Activated CD4-positive, alpha-beta memory T cell treated with anti-CD3 and anti-CD28 coated beads for 36 hours (primary cell): Measurements from ENCODE around the gene DGKI. TPM values are rescaled to one million over a fixed set of nuclear protein-coding genes. Genes with fewer than 3 reads are reported as not detected.

Source experiments
- CTCF ChIA-PET: fragments of 350-600 bp; sonication (Branson Sonifier 250); formaldehyde crosslinking; loops from one replicate; lab custom pipeline; 2021; ENCODE audit warnings: antibody characterized with exemption, inconsistent platforms; lab: Charles Lee
- POLR2A ChIA-PET: fragments of 350-600 bp; sonication (Branson Sonifier 250); formaldehyde crosslinking; loops from one replicate; lab custom pipeline; 2021; ENCODE audit warnings: antibody characterized with exemption; lab: Charles Lee
- DNase-seq: peaks from one replicate; pipeline ENCODE4 v3.0.0-alpha.2; 2020
- H3K27ac Mint-ChIP-seq: one replicate; pipeline ENCODE4 v1.8.0; 2021; ENCODE audit warnings: mixed read lengths
- H3K27me3 Mint-ChIP-seq: one replicate; pipeline ENCODE4 v1.8.0; 2021; ENCODE audit warnings: mixed read lengths
- H3K36me3 Mint-ChIP-seq: one replicate; pipeline ENCODE4 v1.8.0; 2021; ENCODE audit warnings: mixed read lengths
- H3K4me1 Mint-ChIP-seq: one replicate; pipeline ENCODE4 v1.8.0; 2021; ENCODE audit warnings: low read depth, mixed read lengths
- H3K4me3 Mint-ChIP-seq: one replicate; pipeline ENCODE4 v1.8.0; 2021; ENCODE audit warnings: mild to moderate bottlenecking, mixed read lengths
- H3K9me3 Mint-ChIP-seq: one replicate; pipeline ENCODE4 v1.8.0; 2021; ENCODE audit warnings: mixed read lengths
- intact Hi-C: fragments of 100-400 bp; cut with micrococcal nuclease; formaldehyde crosslinking; loops from one replicate; pipeline ENCODE4 v1.15.1; 2023
- total RNA-seq, 2 experiments: library from RNA; stranded (reverse); gene quantifications; one replicate each; pipeline ENCODE4 v1.2.3, GENCODE V29; 2021

DGKI gene
- total RNA-seq, 2 experiments from 2014 or later = 5.4 to 7.0 TPM

DNA sequence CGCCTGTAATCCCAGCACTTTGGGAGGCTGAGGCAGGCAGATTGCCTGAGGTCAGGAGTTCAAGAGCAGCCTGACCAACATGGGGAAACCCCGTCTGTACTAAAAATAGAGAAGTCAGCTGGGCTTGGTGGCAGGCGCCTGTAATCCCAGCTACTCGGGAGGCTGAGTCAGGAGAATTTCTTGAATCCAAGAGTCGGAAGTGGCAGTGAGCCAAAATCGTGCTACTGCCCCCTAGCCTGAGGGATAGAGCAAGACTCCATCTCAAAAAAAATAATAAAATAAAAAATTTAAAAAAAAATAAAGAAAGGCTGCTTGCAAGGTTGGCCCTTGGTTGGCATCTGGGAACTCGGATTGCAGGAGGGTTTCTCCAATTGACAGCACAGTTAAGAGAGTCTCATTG is 221.6 kb downstream of the DGKI start:
- Mint-ChIP-seq H3K4me3 (no peak overlapping the region), H3K4me1 (no peaks in the 10 kb centered on the region), H3K36me3 (no peaks in the 10 kb centered on the region), H3K9me3 (no peaks in the 10 kb centered on the region), H3K27ac (no peak overlapping the region), H3K27me3 (peaks cover 8% of the 10 kb centered on the region)
- ChIA-PET CTCF (interaction anchor here (1.2 to 2.2 kb wide), 3 partner anchors 19 to 31 kb away, joined by 3 to 33 read pairs (median 7); no protein-coding TSS in a partner anchor), POLR2A (no interaction called here)
- intact Hi-C loops = no loop called here
- no peak for DNase-seq

DNA sequence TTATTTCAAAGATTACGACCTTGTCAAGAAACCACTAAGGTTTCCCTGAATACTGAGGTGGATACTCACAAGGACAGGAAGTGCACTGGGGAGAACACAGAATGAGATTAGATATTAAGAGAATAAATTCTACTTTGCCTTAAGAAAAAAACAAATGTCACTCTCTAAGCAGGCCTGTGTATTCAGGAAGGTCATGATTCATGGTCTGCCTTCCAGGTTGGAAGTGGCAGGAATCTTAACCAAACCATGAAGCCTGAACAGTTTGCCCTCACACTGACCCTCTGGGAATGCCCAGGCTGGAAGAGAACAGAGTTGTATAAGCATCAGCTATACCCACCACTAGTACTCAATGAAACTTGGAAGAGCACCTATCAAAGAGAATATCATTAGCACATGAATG is 227.6 kb downstream of the DGKI start:
- no peaks in the 10 kb centered on the region for H3K36me3 Mint-ChIP-seq
- no peaks in the 10 kb centered on the region for H3K9me3 Mint-ChIP-seq
- intact Hi-C loops = no loop called here
- H3K27ac Mint-ChIP-seq = no peak overlapping the region
- no peaks in the 10 kb centered on the region for H3K4me1 Mint-ChIP-seq
- H3K4me3 Mint-ChIP-seq = no peak overlapping the region
- DNase-seq = no peak
- ChIA-PET CTCF (no interaction called here), POLR2A (no interaction called here)
- H3K27me3 Mint-ChIP-seq = peaks cover 1% of the 10 kb centered on the region

DNA sequence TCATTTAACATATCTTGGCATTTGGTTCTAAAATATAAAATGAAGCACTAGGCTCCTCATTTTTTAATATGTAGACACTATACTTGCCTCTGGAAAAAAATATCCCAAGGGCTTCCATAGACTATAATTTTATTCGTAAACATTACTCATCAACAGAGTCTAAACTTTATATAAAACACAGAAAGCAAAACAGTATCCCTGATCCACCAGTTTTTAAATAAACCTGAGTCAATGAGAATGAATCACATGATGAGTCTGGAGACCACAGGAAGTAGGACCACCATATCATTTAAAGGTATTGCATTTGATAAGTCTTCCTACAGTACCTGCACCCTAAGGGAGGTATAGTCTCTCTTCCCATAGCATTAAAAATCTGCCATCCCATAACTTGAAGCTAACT is 228.0 kb downstream of the DGKI start:
- Mint-ChIP-seq H3K4me1 (no peaks in the 10 kb centered on the region), H3K4me3 (no peak overlapping the region), H3K27ac (no peak overlapping the region), H3K27me3 (peaks cover 1% of the 10 kb centered on the region), H3K36me3 (no peaks in the 10 kb centered on the region), H3K9me3 (no peaks in the 10 kb centered on the region)
- DNase-seq = no peak
- ChIA-PET POLR2A (no interaction called here), CTCF (no interaction called here)
- intact Hi-C loops = no loop called here

DNA sequence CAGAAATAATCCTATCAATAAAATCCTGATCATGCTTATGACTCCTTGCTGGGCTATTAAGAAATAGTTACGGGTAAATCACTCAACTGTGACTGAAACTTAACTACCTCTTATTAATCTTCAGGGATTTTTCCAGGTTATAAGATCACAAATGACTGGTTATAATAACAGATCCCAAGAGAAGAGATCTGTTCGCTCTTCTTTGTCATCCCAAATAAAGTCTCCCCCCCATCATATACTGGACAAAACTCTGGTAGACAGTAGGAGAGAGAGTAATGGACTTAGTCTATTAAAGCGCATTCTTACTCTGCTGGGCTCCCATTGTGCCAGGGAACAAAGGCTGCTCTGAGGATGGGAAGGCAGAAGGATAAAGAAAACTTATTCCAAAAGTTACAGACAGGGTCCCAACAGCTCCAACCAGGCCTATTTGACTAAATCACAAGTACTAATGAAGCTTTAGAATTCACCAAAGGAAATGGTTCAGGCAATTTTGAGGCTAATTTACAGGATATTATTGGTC is 233.7 kb downstream of the DGKI start:
- no peaks in the 10 kb centered on the region for H3K9me3 Mint-ChIP-seq
- ChIA-PET CTCF (no interaction called here), POLR2A (no interaction called here)
- intact Hi-C loops = no loop called here
- H3K4me3 Mint-ChIP-seq = no peak overlapping the region
- H3K36me3 Mint-ChIP-seq = no peaks in the 10 kb centered on the region
- H3K4me1 Mint-ChIP-seq = no peaks in the 10 kb centered on the region
- H3K27ac Mint-ChIP-seq = no peak overlapping the region
- peaks cover 14% of the 10 kb centered on the region for H3K27me3 Mint-ChIP-seq
- no peak for DNase-seq

DNA sequence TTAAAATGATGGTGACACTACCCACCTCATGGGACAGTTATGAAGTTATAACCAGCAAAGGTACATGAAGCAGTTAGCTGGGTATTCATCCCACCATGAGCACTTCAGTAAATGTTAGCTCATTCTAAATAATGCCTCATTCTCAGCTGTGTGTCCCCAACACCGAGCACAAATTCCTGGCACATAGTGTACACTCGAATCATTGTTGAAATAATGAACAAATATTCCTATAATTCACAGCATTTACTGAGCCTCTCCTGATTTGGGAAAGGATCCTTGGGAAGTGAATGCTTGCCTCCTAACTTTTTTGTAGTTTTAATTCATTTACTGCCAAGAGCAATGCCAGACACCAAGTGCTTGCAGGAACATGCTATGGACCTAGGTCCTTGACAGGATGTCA is 235.2 kb downstream of the DGKI start:
- DNase-seq = no peak
- no peaks in the 10 kb centered on the region for H3K4me1 Mint-ChIP-seq
- POLR2A ChIA-PET = no interaction called here
- intact Hi-C loops = no loop called here
- CTCF ChIA-PET = no interaction called here
- H3K9me3 Mint-ChIP-seq = no peaks in the 10 kb centered on the region
- no peaks in the 10 kb centered on the region for H3K36me3 Mint-ChIP-seq
- no peak overlapping the region for H3K4me3 Mint-ChIP-seq
- peaks cover 18% of the 10 kb centered on the region for H3K27me3 Mint-ChIP-seq
- H3K27ac Mint-ChIP-seq = no peak overlapping the region

DNA sequence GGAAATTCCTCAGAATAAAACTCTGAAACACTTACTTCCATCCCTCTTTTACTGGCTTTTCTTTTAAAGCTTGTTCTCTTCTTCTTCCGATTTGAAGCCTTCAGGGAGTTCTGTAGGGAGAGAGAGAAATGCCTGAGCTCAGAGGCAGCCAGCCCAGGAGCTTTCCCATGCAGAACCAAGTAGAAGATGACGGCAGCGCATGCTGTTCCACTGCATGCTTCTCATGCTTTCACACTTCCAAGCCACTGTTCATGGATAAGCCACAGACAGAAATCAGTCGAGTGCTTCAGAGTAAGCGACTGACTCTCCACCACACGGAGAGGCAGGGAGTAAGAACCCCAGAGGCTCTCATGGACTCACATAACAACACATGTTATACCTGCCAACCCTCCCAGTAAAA is 237.3 kb downstream of the DGKI start:
- Mint-ChIP-seq H3K27ac (no peak overlapping the region), H3K36me3 (no peaks in the 10 kb centered on the region), H3K4me3 (no peak overlapping the region), H3K9me3 (no peaks in the 10 kb centered on the region), H3K27me3 (peaks cover 22% of the 10 kb centered on the region), H3K4me1 (no peaks in the 10 kb centered on the region)
- intact Hi-C loops = no loop called here
- CTCF ChIA-PET = no interaction called here
- DNase-seq = no peak
- POLR2A ChIA-PET = no interaction called here

DNA sequence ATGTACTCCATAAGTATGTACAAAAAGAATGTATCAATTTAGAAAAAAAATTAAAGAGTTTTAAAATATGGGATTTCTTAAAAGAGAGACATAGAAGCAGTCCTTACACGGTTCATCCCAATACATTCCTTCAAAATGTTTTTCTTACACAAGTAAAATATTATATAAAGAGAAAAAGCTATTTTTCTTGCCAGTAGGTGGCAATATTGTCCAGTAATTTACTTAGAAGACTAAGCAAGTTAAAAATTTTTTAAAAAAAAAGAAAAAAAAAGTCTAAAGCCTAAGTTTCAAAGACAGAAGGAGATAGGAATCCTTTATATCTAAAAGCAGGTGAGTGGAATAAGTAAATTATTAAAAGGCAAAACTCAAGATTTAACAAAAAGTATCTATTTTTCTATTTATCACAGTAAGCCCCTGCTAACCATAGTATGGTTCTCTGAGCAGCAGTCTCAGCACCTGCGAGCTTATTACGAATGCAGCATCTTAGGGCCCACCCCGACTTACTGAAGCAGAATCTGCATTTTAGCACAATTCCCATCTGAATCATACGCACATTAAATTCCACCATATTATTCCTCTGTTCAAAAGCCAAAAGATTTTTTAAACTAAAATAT is 240.6 kb downstream of the DGKI start:
- ChIA-PET CTCF (interaction anchor here (0.6 to 3.2 kb wide), 11 partner anchors 10 to 1652 kb away, joined by 3 to 33 read pairs (median 3); partner anchors contain the start of gene CREB3L2), POLR2A (no interaction called here)
- Mint-ChIP-seq H3K9me3 (no peaks in the 10 kb centered on the region), H3K4me3 (no peak overlapping the region), H3K4me1 (no peaks in the 10 kb centered on the region), H3K36me3 (no peaks in the 10 kb centered on the region), H3K27me3 (peaks cover 10% of the 10 kb centered on the region), H3K27ac (no peak overlapping the region)
- intact Hi-C loops = loop anchor here (1.0 to 2.0 kb wide), 3 partner anchors 21 to 402 kb away; no protein-coding TSS in a partner anchor
- DNase-seq = no peak

DNA sequence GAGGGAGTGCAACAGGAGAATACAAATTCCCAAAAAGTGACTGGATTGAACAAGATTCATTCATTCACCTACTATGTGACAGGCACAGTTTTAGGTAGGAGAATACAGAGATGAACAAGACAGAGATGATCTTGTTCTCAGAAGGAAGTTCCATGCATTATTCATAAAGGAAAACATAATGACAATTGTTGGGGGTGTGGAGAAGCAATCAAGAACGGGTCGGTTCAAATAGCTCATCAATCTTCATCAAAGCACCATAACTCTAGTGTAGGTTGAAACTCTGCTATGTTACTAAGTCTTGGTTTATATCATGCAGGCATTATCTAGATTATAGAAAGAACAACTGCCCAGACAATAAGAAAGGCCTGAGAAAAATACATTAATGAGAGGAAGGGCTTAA is 243.7 kb downstream of the DGKI start:
- H3K4me3 Mint-ChIP-seq = no peak overlapping the region
- no peaks in the 10 kb centered on the region for H3K36me3 Mint-ChIP-seq
- no peak for DNase-seq
- intact Hi-C loops = no loop called here
- no peaks in the 10 kb centered on the region for H3K9me3 Mint-ChIP-seq
- H3K27ac Mint-ChIP-seq = no peak overlapping the region
- H3K27me3 Mint-ChIP-seq = peaks cover 14% of the 10 kb centered on the region
- POLR2A ChIA-PET = no interaction called here
- H3K4me1 Mint-ChIP-seq = no peaks in the 10 kb centered on the region
- CTCF ChIA-PET = interaction anchor here (2.5 kb wide), 1 partner anchor 23 kb away, joined by 10 read pairs; no protein-coding TSS in a partner anchor

DNA sequence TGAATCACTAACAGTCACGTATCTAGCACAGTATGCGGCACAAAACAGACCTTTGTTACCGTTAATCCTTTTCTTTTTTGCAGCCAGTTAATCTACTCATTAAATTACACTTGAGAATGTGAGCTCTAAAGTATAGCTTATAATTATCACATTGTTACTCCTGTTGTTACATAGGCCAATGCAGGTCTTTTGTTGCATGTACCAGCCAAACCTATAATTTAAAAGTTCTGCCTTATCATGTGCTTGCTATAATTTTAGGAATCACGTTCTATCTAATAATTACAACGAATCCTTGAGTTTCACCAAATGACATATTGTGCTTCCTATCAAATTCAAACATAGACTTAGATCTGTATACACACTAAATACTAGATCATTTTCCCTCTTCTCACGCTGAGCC is 245.1 kb downstream of the DGKI start:
- H3K4me1 Mint-ChIP-seq = no peaks in the 10 kb centered on the region
- DNase-seq = no peak
- POLR2A ChIA-PET = no interaction called here
- intact Hi-C loops = no loop called here
- H3K27me3 Mint-ChIP-seq = peaks cover 10% of the 10 kb centered on the region
- CTCF ChIA-PET = interaction anchor here (0.7 kb wide), 1 partner anchor 24 kb away, joined by 3 read pairs; no protein-coding TSS in a partner anchor
- H3K9me3 Mint-ChIP-seq = no peaks in the 10 kb centered on the region
- H3K4me3 Mint-ChIP-seq = no peak overlapping the region
- H3K36me3 Mint-ChIP-seq = no peaks in the 10 kb centered on the region
- H3K27ac Mint-ChIP-seq = no peak overlapping the region

DNA sequence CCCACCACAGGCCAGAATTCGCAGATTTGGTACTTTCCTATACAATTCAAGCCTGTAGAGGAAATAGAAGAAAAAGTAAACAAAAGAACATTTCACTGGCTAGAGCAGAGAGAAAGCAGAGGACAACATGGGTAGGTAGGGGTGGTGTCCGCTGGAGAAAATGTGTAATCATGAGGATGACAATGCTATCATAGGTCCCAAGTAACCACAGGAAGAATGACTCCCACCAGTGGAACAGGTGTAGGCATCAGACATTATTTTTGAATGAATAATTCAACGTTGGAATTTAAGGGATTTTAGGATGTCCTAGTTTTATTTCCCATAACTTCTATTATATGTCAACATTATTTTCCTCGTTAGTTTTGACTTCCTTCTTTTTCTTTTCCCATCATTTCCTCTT is 248.9 kb downstream of the DGKI start:
- Mint-ChIP-seq H3K36me3 (no peaks in the 10 kb centered on the region), H3K27ac (no peak overlapping the region), H3K27me3 (peaks cover 8% of the 10 kb centered on the region), H3K9me3 (no peaks in the 10 kb centered on the region), H3K4me3 (no peak overlapping the region), H3K4me1 (no peaks in the 10 kb centered on the region)
- CTCF ChIA-PET = no interaction called here
- DNase-seq = no peak
- intact Hi-C loops = no loop called here
- POLR2A ChIA-PET = no interaction called here

DNA sequence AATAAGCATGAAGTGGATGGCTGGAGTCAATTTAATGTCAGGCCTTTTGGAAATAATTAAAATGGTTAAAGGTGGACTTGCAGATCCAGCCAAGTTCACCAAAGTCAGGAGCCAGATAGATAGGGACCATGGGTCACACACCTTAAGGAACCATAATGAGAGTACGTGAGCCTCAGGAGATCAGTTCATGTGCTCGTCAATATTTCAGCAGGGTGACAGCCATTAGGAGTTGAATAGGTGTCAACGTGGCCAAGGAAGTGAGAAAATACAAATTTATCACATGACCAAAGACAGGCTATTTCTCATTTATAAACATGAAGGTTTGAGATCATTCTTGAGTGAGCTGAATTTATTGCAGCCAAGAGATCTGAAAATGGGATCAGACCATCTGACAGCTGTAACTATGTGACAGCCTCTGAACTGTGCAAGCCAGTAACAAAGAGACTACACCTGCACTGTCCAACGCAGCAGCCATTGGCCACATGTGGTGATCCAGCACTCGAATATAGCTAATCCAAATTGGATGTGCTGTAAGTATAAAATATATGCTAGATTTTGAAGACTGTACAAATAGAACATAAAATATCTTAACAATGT is 253.6 kb downstream of the DGKI start:
- POLR2A ChIA-PET = no interaction called here
- Mint-ChIP-seq H3K9me3 (no peaks in the 10 kb centered on the region), H3K4me1 (no peaks in the 10 kb centered on the region), H3K4me3 (no peak overlapping the region), H3K27ac (no peak overlapping the region), H3K36me3 (no peaks in the 10 kb centered on the region), H3K27me3 (peaks cover 4% of the 10 kb centered on the region)
- intact Hi-C loops = no loop called here
- CTCF ChIA-PET = interaction anchor here (1.0 kb wide), 1 partner anchor 1187 kb away, joined by 3 read pairs; no protein-coding TSS in a partner anchor
- no peak for DNase-seq

DNA sequence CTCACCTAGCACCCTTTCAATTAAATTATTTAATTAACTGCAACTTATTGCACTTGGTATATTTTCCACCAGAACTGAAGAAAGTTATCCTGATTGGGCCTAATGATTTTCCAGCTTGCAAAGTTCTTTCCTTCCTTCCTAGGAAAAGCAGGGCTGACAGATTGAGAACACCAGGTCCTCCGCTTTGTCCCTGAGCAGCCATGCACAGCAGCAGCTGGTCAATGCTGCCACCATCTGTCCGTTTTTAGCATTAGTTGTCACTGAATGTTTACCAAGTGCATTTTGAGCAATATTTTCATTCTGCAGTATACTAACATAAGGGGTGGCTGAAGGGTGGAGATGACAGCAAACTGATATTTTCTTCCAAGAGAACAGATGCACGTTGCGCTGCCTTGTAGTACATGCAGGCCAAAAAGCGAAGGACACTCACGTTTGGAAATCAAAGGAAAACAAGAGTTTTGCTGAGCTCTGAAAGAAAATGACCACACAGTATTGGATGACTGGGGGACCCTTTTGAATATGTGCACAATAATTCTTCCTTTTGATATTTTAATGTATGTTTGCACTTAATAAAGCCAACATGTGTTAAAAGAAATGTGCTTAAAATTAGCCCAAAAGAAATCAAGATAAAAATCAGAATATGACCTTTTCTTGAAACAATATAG is 254.4 kb downstream of the DGKI start:
- CTCF ChIA-PET = interaction anchor here (0.5 to 1.0 kb wide), 3 partner anchors 20 to 1186 kb away, joined by 3 read pairs; no protein-coding TSS in a partner anchor

More for the DNA sequence above, 254.4 kb downstream of the DGKI start:
- no peaks in the 10 kb centered on the region for H3K9me3 Mint-ChIP-seq
- H3K4me3 Mint-ChIP-seq = no peak overlapping the region
- H3K27ac Mint-ChIP-seq = no peak overlapping the region
- peaks cover 2% of the 10 kb centered on the region for H3K27me3 Mint-ChIP-seq
- intact Hi-C loops = no loop called here
- H3K4me1 Mint-ChIP-seq = no peaks in the 10 kb centered on the region
- DNase-seq = peak; percentile 10
- no peaks in the 10 kb centered on the region for H3K36me3 Mint-ChIP-seq
- POLR2A ChIA-PET = no interaction called here
